Measurements from ENCODE around the gene BCL2.

The BCL2 gene

GRCh38 chr18:63087421-63088230 is 231.9 kb downstream of the BCL2 start:
- Histone ChIP-seq H3K36me3 (ENCODE audit: control insufficient read depth, insufficient read depth, low read length) (0 out of 2 replicates have a peak, but pooled peaks cover 4% of the 10 kb centered on the region), H3K4me3 (ENCODE audit: low read length) (no peak overlapping the region), H3K27ac (ENCODE audit: low read length) (no peak overlapping the region), H3K27me3 (ENCODE audit: control insufficient read depth, insufficient read depth, low read length) (no peaks in the 10 kb centered on the region), H3K9me3 (ENCODE audit: control insufficient read depth, insufficient read depth, low read length) (no peaks in the 10 kb centered on the region), H3K4me1 (ENCODE audit: control insufficient read depth, insufficient read depth, low read length) (peaks cover 1% of the 10 kb centered on the region)
- DNase-seq (ENCODE audit: low read depth, low spot score): no peak
- WGBS (ENCODE audit: insufficient coverage, insufficient read length): no CpG with 5 or more reads among the region's 10 CpGs

- Histone ChIP-seq H3K27me3 (ENCODE audit: control insufficient read depth, insufficient read depth, low read length) (no peaks in the 10 kb centered on the region), H3K27ac (ENCODE audit: low read length) (no peak overlapping the region), H3K9me3 (ENCODE audit: control insufficient read depth, insufficient read depth, low read length) (no peaks in the 10 kb centered on the region), H3K4me1 (ENCODE audit: control insufficient read depth, insufficient read depth, low read length) (peaks cover 1% of the 10 kb centered on the region), H3K36me3 (ENCODE audit: control insufficient read depth, insufficient read depth, low read length) (no peaks in the 10 kb centered on the region), H3K4me3 (ENCODE audit: low read length) (no peak overlapping the region)
- DNase-seq (ENCODE audit: low read depth, low spot score): no peak
- WGBS (ENCODE audit: insufficient coverage, insufficient read length): no CpG with 5 or more reads among the region's 5 CpGs
Measured at GRCh38 chr18:63085611-63086010, 234.0 kb downstream of the BCL2 start.

GRCh38 chr18:63084219-63084618 is 235.3 kb downstream of the BCL2 start:
- Histone ChIP-seq H3K36me3 (ENCODE audit: control insufficient read depth, insufficient read depth, low read length) (no peaks in the 10 kb centered on the region), H3K4me1 (ENCODE audit: control insufficient read depth, insufficient read depth, low read length) (peaks cover 1% of the 10 kb centered on the region), H3K4me3 (ENCODE audit: low read length) (no peak overlapping the region), H3K9me3 (ENCODE audit: control insufficient read depth, insufficient read depth, low read length) (no peaks in the 10 kb centered on the region), H3K27me3 (ENCODE audit: control insufficient read depth, insufficient read depth, low read length) (no peaks in the 10 kb centered on the region), H3K27ac (ENCODE audit: low read length) (no peak overlapping the region)
- DNase-seq (ENCODE audit: low read depth, low spot score): no peak
- no CpG with 5 or more reads among the region's 7 CpGs for WGBS (ENCODE audit: insufficient coverage, insufficient read length)

- H3K9me3 ChIP-seq (ENCODE audit: control insufficient read depth, insufficient read depth, low read length): no peaks in the 10 kb centered on the region
- no peak overlapping the region for H3K4me3 ChIP-seq (ENCODE audit: low read length)
- no CpG with 5 or more reads among the region's 2 CpGs for WGBS (ENCODE audit: insufficient coverage, insufficient read length)
- no peak overlapping the region for H3K27ac ChIP-seq (ENCODE audit: low read length)
- H3K27me3 ChIP-seq (ENCODE audit: control insufficient read depth, insufficient read depth, low read length): no peaks in the 10 kb centered on the region
- H3K4me1 ChIP-seq (ENCODE audit: control insufficient read depth, insufficient read depth, low read length): peaks cover 1% of the 10 kb centered on the region
- no peak for DNase-seq (ENCODE audit: low read depth, low spot score)
- H3K36me3 ChIP-seq (ENCODE audit: control insufficient read depth, insufficient read depth, low read length): no peaks in the 10 kb centered on the region
Measured at GRCh38 chr18:63083555-63083954, 236.0 kb downstream of the BCL2 start.

- no peak for DNase-seq (ENCODE audit: low read depth, low spot score)
- H3K9me3 ChIP-seq (ENCODE audit: control insufficient read depth, insufficient read depth, low read length): no peaks in the 10 kb centered on the region
- no peaks in the 10 kb centered on the region for H3K27me3 ChIP-seq (ENCODE audit: control insufficient read depth, insufficient read depth, low read length)
- H3K4me1 ChIP-seq (ENCODE audit: control insufficient read depth, insufficient read depth, low read length): no peaks in the 10 kb centered on the region; the same call in none of the 2 replicates
- no peak overlapping the region for H3K4me3 ChIP-seq (ENCODE audit: low read length)
- H3K36me3 ChIP-seq (ENCODE audit: control insufficient read depth, insufficient read depth, low read length): no peaks in the 10 kb centered on the region
- WGBS (ENCODE audit: insufficient coverage, insufficient read length): no CpG with 5 or more reads among the region's 8 CpGs
- no peak overlapping the region for H3K27ac ChIP-seq (ENCODE audit: low read length)
Measured at GRCh38 chr18:63083020-63083531, 236.5 kb downstream of the BCL2 start.

GRCh38 chr18:63082366-63083019 is 237.1 kb downstream of the BCL2 start:
- Histone ChIP-seq H3K4me3 (ENCODE audit: low read length) (no peak overlapping the region), H3K27ac (ENCODE audit: low read length) (no peak overlapping the region), H3K9me3 (ENCODE audit: control insufficient read depth, insufficient read depth, low read length) (no peaks in the 10 kb centered on the region), H3K27me3 (ENCODE audit: control insufficient read depth, insufficient read depth, low read length) (no peaks in the 10 kb centered on the region), H3K4me1 (ENCODE audit: control insufficient read depth, insufficient read depth, low read length) (no peaks in the 10 kb centered on the region; the same call in 1 of the 2 replicates), H3K36me3 (ENCODE audit: control insufficient read depth, insufficient read depth, low read length) (no peaks in the 10 kb centered on the region)
- no CpG with 5 or more reads among the region's 7 CpGs for WGBS (ENCODE audit: insufficient coverage, insufficient read length)
- no peak for DNase-seq (ENCODE audit: low read depth, low spot score)

GRCh38 chr18:63079114-63079513 is 240.5 kb downstream of the BCL2 start:
- Histone ChIP-seq H3K4me3 (ENCODE audit: low read length) (no peak overlapping the region), H3K9me3 (ENCODE audit: control insufficient read depth, insufficient read depth, low read length) (no peaks in the 10 kb centered on the region), H3K27me3 (ENCODE audit: control insufficient read depth, insufficient read depth, low read length) (no peaks in the 10 kb centered on the region), H3K36me3 (ENCODE audit: control insufficient read depth, insufficient read depth, low read length) (no peaks in the 10 kb centered on the region), H3K27ac (ENCODE audit: low read length) (no peak overlapping the region), H3K4me1 (ENCODE audit: control insufficient read depth, insufficient read depth, low read length) (no peaks in the 10 kb centered on the region)
- no peak for DNase-seq (ENCODE audit: low read depth, low spot score)
- no CpG with 5 or more reads among the region's 1 CpG for WGBS (ENCODE audit: insufficient coverage, insufficient read length)

- no peak overlapping the region for H3K27ac ChIP-seq (ENCODE audit: low read length)
- no peak overlapping the region for H3K4me3 ChIP-seq (ENCODE audit: low read length)
- no peaks in the 10 kb centered on the region for H3K4me1 ChIP-seq (ENCODE audit: control insufficient read depth, insufficient read depth, low read length)
- DNase-seq (ENCODE audit: low read depth, low spot score): no peak
- H3K27me3 ChIP-seq (ENCODE audit: control insufficient read depth, insufficient read depth, low read length): no peaks in the 10 kb centered on the region
- no peaks in the 10 kb centered on the region for H3K9me3 ChIP-seq (ENCODE audit: control insufficient read depth, insufficient read depth, low read length)
- WGBS (ENCODE audit: insufficient coverage, insufficient read length): no CpG with 5 or more reads among the region's 4 CpGs
- H3K36me3 ChIP-seq (ENCODE audit: control insufficient read depth, insufficient read depth, low read length): no peaks in the 10 kb centered on the region
Measured at GRCh38 chr18:63078471-63078870, 241.1 kb downstream of the BCL2 start.

GRCh38 chr18:63074981-63075404 is 244.6 kb downstream of the BCL2 start:
- WGBS (ENCODE audit: insufficient coverage, insufficient read length): no CpG with 5 or more reads among the region's 19 CpGs
- H3K4me1 ChIP-seq (ENCODE audit: control insufficient read depth, insufficient read depth, low read length): no peaks in the 10 kb centered on the region
- peak; percentile 37 for DNase-seq (ENCODE audit: low read depth, low spot score)
- H3K36me3 ChIP-seq (ENCODE audit: control insufficient read depth, insufficient read depth, low read length): no peaks in the 10 kb centered on the region
- H3K4me3 ChIP-seq (ENCODE audit: low read length): peak overlapping the region; percentile 42; the same call in 1 of the 2 replicates
- H3K27me3 ChIP-seq (ENCODE audit: control insufficient read depth, insufficient read depth, low read length): no peaks in the 10 kb centered on the region
- no peak overlapping the region for H3K27ac ChIP-seq (ENCODE audit: low read length)
- H3K9me3 ChIP-seq (ENCODE audit: control insufficient read depth, insufficient read depth, low read length): no peaks in the 10 kb centered on the region

GRCh38 chr18:63073481-63073880 is 246.1 kb downstream of the BCL2 start:
- no CpG with 5 or more reads among the region's 2 CpGs for WGBS (ENCODE audit: insufficient coverage, insufficient read length)
- DNase-seq (ENCODE audit: low read depth, low spot score): no peak
- no peaks in the 10 kb centered on the region for H3K27me3 ChIP-seq (ENCODE audit: control insufficient read depth, insufficient read depth, low read length)
- no peaks in the 10 kb centered on the region for H3K4me1 ChIP-seq (ENCODE audit: control insufficient read depth, insufficient read depth, low read length)
- no peak overlapping the region for H3K4me3 ChIP-seq (ENCODE audit: low read length)
- H3K27ac ChIP-seq (ENCODE audit: low read length): no peak overlapping the region
- H3K36me3 ChIP-seq (ENCODE audit: control insufficient read depth, insufficient read depth, low read length): no peaks in the 10 kb centered on the region
- no peaks in the 10 kb centered on the region for H3K9me3 ChIP-seq (ENCODE audit: control insufficient read depth, insufficient read depth, low read length)
